Mucosa of descending colon (tissue), 3 donors: Measurements from ENCODE around the gene ADIPOQ. TPM values are rescaled to one million over a fixed set of nuclear protein-coding genes. Genes with fewer than 3 reads are reported as not detected.

Experiments
- total RNA-seq, 3 donors: library from RNA; stranded (reverse); fragmentation: NEBNext Ultra II Directional in 2 of 3; extraction: Animal tissue kit (Norgen Biotek cat#: 25700) in 2 of 3; gene quantifications; one replicate each; pipeline versions ENCODE4 v1.2.1 to v1.2.4, GENCODE V29; 2021 to 2023
- donor health status: DM: no; HTN: no; CAD: no; lungs with moderate emphysema.
- donor health status: DM: no; HTN: no; CAD: no.
- donor health status: DM: no; HTN: yes; CAD: no.

Gene ADIPOQ
- total RNA-seq, 3 donors from 2014 or later = 0.12 to 4.7 (median 1.3) TPM

Other genes starting within 250 kb of the ADIPOQ start
- not detected for gene AHSG, start 229.7 kb upstream of the ADIPOQ start, total RNA-seq
- not detected for gene FETUB, start 202.3 kb upstream of the ADIPOQ start, total RNA-seq
- gene HRG, start 176.7 kb upstream of the ADIPOQ start, total RNA-seq = not detected
- 1 to 10 TPM in 1 of 3 donors, under 1 TPM in 2; 0.12 to 3.2 (median 0.44) TPM for gene KNG1, start 125.4 kb upstream of the ADIPOQ start, total RNA-seq
- 100 to 1,000 TPM; 218 to 536 (median 316) TPM for gene EIF4A2, start 59.1 kb upstream of the ADIPOQ start, total RNA-seq
- 10 to 100 TPM in 2 of 3 donors, 1 to 10 TPM in 1; 5.6 to 19.9 (median 15.0) TPM for gene RFC4, start 36.2 kb upstream of the ADIPOQ start, total RNA-seq
- 10 to 100 TPM; 23.5 to 58.9 (median 53.6) TPM for gene ST6GAL1, start 87.8 kb downstream of the ADIPOQ start, total RNA-seq